ENCODE data around the gene TOMM7. TPM values are rescaled to one million over a fixed set of nuclear protein-coding genes. Genes with fewer than 3 reads are reported as not detected.

TOMM7 gene
- total and polyA plus RNA-seq, 10 of the 15 experiments (the other 5 are each of a cell fraction or from before 2014, with no cell fraction given) = 151 to 1,497 (median 322) TPM

DNA sequence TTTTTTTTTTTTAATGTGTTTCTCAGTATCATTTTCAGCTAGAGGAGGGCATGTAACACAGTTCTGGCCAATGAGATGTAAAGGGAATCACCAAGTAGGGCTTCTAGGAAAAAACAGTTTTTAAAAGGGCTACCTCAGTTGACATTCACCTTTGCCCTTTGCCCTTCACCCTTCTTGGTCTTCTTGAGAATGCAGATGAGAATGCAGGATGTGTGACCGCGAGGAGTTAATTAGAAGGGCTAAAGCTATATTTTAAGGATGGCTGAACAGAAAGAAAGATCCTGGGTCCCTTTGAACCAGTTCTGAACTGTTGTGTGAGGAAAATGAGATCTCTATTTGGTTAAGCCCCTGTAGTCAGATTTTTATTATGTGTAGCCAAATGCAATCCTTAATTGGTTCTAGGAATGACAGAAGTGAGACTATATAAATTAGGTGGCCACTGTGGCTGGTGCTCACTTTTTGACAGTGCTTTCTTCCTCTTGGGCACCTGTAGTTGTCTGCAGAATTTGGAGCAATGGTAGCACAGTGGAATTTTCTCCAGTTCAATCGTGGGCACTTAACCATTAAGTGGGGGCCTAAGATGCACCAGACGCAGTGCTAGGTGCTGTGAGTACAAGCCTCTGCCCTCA lies 21.1 kb upstream of the TOMM7 start:
- CTCF ChIA-PET = interaction anchor here (1.0 kb wide), 1 partner anchor 212 kb away, joined by 4 read pairs; no protein-coding TSS in a partner anchor
- peak; percentile 63 for ATAC-seq
- DNase-seq (ENCODE audit: low read depth, low spot score) = no peak
- H3K4me3 ChIP-seq = no peak overlapping the region
- no peaks in the 10 kb centered on the region for H3K9me3 ChIP-seq (replicated peaks; ENCODE audit: control insufficient read depth, insufficient read depth, low read length)
- no peak for FAIRE-seq
- SMC1A ChIA-PET (ENCODE audit: uncharacterized antibody, unreplicated experiment) = no interaction called here
- intact Hi-C loops (cut with micrococcal nuclease; ENCODE audit: unreplicated experiment) = no loop called here
- H3K4me1 ChIP-seq (ENCODE audit: control insufficient read depth, insufficient read depth, low read length) = no peaks in the 10 kb centered on the region
- H2AFZ ChIP-seq (ENCODE audit: control insufficient read depth, low read depth, low read length) = no peak overlapping the region
- in situ Hi-C loops (cut with MboI) = no loop called here
- H3K9ac ChIP-seq (ENCODE audit: control insufficient read depth, insufficient read depth, low read length) = no peak overlapping the region
- no peak for TF ChIP-seq IRF4 (IDR thresholded peaks at IDR 0.05; ENCODE audit: low read depth, low read length)
- no peak for TF ChIP-seq RBBP5 (conservative IDR thresholded peaks at IDR 0.05)
- TF ChIP-seq GATAD2B (conservative IDR thresholded peaks at IDR 0.05; ENCODE audit: low read depth) = no peak
- no peak for TF ChIP-seq SMAD1 (IDR thresholded peaks at IDR 0.05; ENCODE audit: low read depth, partially characterized antibody)
- no peak for TF ChIP-seq POLR2A (IDR thresholded peaks at IDR 0.05; ENCODE audit: low read depth, low read length)
- TF ChIP-seq PAX5 (IDR thresholded peaks at IDR 0.05; ENCODE audit: borderline replicate concordance, low read depth, low read length) = no peak
- peak; percentile 70 for TF ChIP-seq NR2C1 (IDR thresholded peaks at IDR 0.05)
- no peak for TF ChIP-seq ZBTB33 (IDR thresholded peaks at IDR 0.05)
- no TSS peak for BruUV-seq (replicated peaks)
- no peaks in the 10 kb centered on the region for H3K36me3 ChIP-seq (ENCODE audit: control insufficient read depth in 2 of 2, insufficient read depth in 2 of 2, low read length in 1 of 2)
- H4K20me1 ChIP-seq (ENCODE audit: control insufficient read depth, insufficient read depth) = no peaks in the 10 kb centered on the region
- no peak overlapping the region for H3K27ac ChIP-seq (ENCODE audit: control insufficient read depth, insufficient read depth)
- no peaks in the 10 kb centered on the region for H3K79me2 ChIP-seq (ENCODE audit: control insufficient read depth, insufficient read depth, low read length)
- WGBS (ENCODE audit: insufficient coverage, insufficient replicate concordance, low lambda C conversion rate, missing lambda C conversion rate) = 18% methylated on average over 4 of the region's 4 CpGs
- H3K27me3 ChIP-seq (replicated peaks in 1 of 2; ENCODE audit: control insufficient read depth in 2 of 2, insufficient read depth in 2 of 2, low read length in 1 of 2) = no peaks in the 10 kb centered on the region
- RAD21 ChIA-PET (ENCODE audit: unreplicated experiment) = interaction anchor here (1.3 kb wide), 1 partner anchor 16 kb away, joined by 4 read pairs; no protein-coding TSS in a partner anchor
- POLR2A ChIA-PET = interaction anchor here (0.6 kb wide), 2 partner anchors 11 to 25 kb away, joined by 3 to 6 read pairs; no protein-coding TSS in a partner anchor
- H3K4me2 ChIP-seq (ENCODE audit: control insufficient read depth, insufficient read depth) = no peak overlapping the region
